ACHN (cell line): ENCODE data around the gene PTPRG.
"Not testable (repeated sequence)": the region's sequence is repeated elsewhere in the genome, so short reads cannot be mapped to it uniquely, and the experiment has no call there.

Experiments
- DNase-seq: peaks from one replicate; pipeline ENCODE4 v3.0.0-alpha.2; 2015
- in situ Hi-C: cut with HindIII; loops from 2 replicates; pipeline ENCODE4 v1.10.0; 2017; ENCODE audit warnings: low sequenced_read_pairs, low pct_ligation_motif_present, low pct_unique_long_range_greater_than_20kb

PTPRG gene

DNA sequence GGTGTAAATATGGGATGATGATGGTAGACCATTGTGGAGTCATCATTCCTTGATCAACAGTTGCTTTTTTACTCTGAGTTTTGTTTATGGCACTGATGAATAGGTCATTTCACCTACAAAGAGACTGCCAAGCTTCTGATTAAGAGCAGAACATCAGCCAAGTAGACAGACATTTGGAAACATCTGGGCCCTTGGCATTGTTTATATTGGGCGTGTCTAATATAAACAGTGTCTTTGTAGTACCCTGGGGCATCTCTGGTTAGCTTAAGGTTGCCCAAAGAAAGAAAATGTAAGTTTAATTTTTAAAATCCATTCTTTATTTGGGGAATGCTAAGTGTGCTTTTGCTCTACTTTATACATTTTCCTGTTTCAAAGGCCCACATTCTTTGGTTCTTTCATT lies 435.0 kb downstream of the PTPRG start:
- in situ Hi-C loops = no loop called here
- DNase-seq = no peak

DNA sequence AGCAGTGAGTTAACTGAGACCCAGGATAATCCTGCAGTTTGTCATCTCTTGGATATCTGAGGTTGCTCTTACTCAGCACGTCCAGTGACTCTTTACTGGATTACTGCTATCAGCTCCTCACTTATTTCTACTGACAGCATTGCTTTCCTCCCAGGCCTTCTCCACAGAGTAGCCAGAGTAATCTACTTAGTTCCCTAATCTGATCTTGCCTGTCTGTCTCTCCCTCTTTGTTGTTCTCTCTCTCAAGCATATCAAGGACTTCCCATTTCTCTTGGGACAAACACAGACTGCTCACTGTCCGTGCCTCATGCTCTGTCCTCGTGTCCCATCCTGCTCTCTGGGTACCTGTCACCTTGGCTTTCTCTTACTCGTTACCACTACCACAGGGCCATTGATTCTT lies 435.7 kb downstream of the PTPRG start:
- no peak for DNase-seq
- in situ Hi-C loops = no loop called here

- in situ Hi-C loops = no loop called here
- DNase-seq = no peak
Observed at GRCh38 chr3:62003835-62004234, 442.5 kb downstream of the PTPRG start.

- DNase-seq = no peak
- in situ Hi-C loops = no loop called here
Observed at GRCh38 chr3:62007036-62007435, 445.7 kb downstream of the PTPRG start.

GRCh38 chr3:62010989-62011388 lies 449.6 kb downstream of the PTPRG start:
- DNase-seq = no peak
- in situ Hi-C loops = no loop called here

- in situ Hi-C loops = no loop called here
- no peak for DNase-seq
Observed at GRCh38 chr3:62011666-62012065, 450.3 kb downstream of the PTPRG start.

- in situ Hi-C loops = no loop called here
Observed at GRCh38 chr3:62013951-62014350, 452.6 kb downstream of the PTPRG start.

DNA sequence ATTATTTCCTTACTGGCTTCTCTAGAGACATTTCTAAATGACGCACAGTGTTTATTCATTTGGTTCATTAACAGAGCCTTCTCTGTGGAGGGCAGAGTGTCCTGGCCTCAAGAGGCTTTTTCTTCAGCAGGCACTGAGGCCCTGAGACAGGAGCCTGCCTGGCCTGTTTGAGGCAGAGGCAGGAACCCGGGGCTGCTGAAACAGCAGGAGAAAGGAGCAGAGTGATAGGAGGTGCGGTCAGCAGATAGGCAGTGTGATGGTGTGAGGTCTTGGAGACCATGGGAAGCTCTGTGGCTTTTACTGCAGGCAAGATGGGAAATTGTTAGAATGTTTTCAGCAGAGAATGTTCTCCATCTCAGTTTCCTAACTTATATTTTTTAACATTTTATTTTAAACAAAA lies 453.7 kb downstream of the PTPRG start:
- DNase-seq = no peak
- in situ Hi-C loops = no loop called here

More at GRCh38 chr3:62013951-62014350, 452.6 kb downstream of the PTPRG start:
- DNase-seq = no peak

DNA sequence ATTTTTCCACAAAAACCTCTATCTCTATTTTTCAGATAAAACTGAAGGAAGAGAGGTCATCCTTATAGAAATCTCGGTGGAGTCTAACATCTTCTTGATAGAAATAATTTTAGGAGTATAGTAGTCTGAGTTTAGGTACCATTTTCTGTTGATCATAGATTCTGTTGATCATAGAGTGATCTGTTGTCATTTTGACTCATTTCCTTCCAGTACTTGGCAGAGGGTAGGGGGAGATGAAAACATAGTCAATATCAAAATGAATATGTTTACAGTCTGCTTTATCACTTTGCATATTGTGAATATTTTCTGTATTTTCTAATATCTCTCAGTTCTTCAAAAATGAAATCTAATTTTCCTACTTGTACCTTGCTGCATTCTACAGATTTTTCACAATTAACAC lies 458.5 kb downstream of the PTPRG start:
- DNase-seq = no peak
- in situ Hi-C loops = no loop called here

GRCh38 chr3:62020706-62021105 lies 459.3 kb downstream of the PTPRG start:
- in situ Hi-C loops = no loop called here
- DNase-seq = no peak

DNA sequence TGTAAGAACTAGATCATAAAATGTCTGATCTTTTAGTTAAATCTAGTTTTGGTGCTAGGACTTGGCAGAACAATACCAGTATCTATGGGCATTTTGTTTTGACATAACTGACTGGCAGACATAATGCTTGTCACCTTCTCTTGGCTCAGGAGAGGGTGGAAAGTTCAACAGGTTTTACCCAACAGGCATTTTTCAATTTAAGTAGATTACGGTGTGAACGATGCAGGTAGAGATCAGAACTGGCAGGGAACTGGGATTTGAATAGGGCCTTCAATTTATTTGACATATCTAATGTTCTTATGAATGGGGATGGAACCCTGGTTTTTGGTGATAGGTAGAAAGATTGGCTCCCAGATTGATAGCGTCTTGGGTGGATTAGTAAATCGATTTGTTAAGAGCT lies 460.9 kb downstream of the PTPRG start:
- in situ Hi-C loops = no loop called here
- DNase-seq = no peak

DNA sequence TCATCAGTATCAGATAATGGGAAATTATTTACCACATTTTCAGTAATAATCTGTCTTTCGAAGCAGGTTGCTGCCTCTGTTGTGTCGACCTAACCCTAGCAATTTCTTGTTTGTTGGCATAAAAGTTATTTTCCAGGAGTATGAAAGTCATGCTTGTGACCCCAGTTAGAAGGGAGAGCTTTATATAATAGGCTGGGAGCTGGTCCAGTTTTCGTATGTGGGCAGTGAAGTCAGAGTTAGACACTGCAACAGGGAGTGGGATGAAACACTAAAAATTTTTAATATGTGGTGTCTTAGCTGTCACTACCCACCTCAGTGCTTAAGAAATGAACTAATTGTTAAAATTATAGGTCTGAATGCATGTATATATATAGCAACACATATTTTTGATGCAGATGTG lies 463.5 kb downstream of the PTPRG start:
- DNase-seq = no peak
- in situ Hi-C loops = no loop called here

GRCh38 chr3:62025913-62026312 lies 464.5 kb downstream of the PTPRG start:
- DNase-seq = no peak
- in situ Hi-C loops = no loop called here

DNA sequence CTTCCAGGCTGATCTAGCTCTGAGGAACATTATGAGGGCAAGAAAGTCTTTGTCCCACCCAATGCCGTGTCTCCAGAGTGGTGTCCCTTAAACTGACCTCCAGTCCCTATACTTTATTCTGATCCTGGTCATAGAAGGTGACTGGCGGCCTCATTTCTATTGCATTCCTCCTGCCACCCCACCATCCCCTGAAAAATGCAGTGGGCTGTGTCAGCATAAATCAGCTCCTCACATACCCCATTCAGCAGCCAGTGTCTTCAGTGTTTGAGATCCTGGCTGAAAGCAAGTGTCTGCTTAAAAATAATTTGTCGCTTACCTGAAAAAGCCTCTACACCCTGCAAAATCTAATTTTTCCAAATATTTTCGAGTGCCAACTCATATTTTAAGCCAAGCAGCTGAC lies 465.9 kb downstream of the PTPRG start:
- DNase-seq = no peak
- in situ Hi-C loops = no loop called here

- in situ Hi-C loops = no loop called here
- no peak for DNase-seq
Observed at GRCh38 chr3:62027796-62028195, 466.4 kb downstream of the PTPRG start.

- in situ Hi-C loops = no loop called here
- no peak for DNase-seq
Observed at GRCh38 chr3:62028236-62028635, 466.9 kb downstream of the PTPRG start.

GRCh38 chr3:62032738-62033137 lies 471.4 kb downstream of the PTPRG start:
- in situ Hi-C loops = no loop called here
- DNase-seq = no peak

DNA sequence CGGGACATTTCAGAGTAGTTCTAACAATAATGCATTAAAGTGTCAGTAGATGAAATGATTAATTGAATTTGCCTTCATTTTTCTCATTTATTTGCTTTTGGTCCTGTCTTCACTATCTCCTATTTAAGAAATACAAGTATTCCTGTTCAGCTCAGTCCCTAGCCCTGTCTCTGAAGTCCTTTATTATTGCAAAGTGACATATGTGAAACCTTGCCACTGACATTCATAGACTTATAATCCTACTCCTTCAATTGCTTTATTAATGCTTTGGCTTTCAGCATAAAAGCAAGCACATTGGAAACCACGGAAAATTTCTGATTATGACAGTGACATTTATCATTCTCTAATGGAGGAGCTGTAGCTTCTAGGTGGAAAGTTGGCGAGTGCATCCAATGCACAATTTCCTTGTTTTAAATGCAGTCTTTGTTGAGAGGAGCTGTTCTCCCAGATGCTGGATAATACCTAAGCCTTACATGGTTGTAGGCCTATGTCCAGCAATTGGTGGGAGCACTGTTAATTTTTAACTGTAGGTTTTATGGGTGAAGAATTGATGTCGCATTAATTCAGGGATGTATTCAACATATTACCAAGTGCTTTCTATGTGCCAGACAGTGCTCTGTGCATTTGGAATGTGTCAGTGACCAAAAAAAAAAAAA lies 474.2 kb downstream of the PTPRG start:
- in situ Hi-C loops = no loop called here

GRCh38 chr3:62036726-62037125 lies 475.4 kb downstream of the PTPRG start:
- DNase-seq = no peak
- in situ Hi-C loops = no loop called here

More for the DNA sequence above, 474.2 kb downstream of the PTPRG start:
- DNase-seq = no peak

DNA sequence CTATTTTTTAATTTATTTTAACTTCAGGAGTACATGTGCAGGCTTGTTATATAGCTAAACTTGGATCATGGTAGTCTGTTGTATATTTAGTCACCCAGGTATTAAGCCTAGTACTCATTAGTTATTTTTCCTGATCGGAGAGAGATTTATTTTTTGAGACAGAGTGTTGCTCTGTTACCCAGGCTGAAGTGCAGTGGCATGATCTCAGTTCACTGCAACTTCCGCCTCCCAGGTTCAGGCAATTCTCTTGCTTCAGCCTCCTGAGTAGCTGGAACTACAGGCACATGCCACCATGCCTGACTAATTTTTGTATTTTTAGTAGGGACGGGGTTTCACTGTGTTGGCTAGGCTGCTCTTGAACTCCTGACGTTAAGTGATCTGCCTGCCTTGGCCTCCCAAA lies 477.4 kb downstream of the PTPRG start:
- DNase-seq, in situ Hi-C loops: not testable (repeated sequence)

DNA sequence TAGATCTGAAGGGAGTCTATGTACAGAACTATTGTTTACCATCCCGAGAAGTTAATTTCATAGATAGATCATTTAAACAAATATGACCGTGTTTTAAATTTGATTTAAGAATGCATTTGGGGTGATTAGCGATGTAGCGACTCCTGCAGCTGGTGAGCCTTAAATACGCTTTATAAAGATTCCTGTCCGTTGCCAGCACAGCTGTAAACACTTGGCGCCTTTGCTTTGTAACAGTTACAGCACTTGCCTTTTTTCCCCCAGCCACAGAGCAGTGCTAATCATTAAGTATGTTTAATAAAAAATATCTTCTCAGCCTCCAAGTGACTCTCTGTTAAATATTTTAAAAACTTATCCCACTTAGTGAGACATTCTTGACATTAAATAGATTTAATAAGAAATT lies 478.2 kb downstream of the PTPRG start:
- in situ Hi-C loops = no loop called here
- DNase-seq = no peak
